ENCODE results near the gene FBXO38. TPM values are rescaled to one million over a fixed set of nuclear protein-coding genes. Genes with fewer than 3 reads are reported as not detected.

The FBXO38 gene
- total RNA-seq, 1 donor from 2014 or later: 64.6 TPM

DNA sequence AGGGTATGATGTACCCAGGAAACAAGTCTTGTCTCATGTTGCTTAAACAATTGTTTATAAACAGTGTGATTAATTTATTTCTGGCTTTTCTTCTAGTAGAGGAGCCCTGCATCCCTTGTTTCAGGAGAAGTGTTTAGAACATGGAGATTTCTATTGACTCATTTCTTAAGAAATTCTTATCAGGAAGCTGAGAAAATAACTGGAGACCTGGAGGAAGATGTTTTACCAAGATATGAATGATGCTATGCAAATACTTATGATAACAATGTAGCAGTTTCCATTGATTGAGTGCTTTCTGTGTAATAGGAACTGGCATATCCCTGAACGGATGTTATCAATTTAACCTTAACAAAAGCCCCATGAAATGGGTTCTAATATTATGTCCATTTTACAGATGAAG, 108.6 kb downstream of the FBXO38 start:
- Histone ChIP-seq H3K9ac (no peak overlapping the region), H3F3A (ENCODE audit: low read depth) (no peaks in the 10 kb centered on the region), H3K4me3 (no peak overlapping the region), H4K20me1 (ENCODE audit: low read depth) (no peaks in the 10 kb centered on the region), H3K4me2 (no peak overlapping the region), H2AFZ (replicated peaks) (no peak overlapping the region), H3K27me3 (peaks cover 33% of the 10 kb centered on the region), H3K27ac (no peak overlapping the region), H3K4me1 (no peaks in the 10 kb centered on the region), H3K79me2 (ENCODE audit: low read depth) (no peaks in the 10 kb centered on the region), H3K9me3 (ENCODE audit: low read depth) (no peaks in the 10 kb centered on the region), H3K36me3 (no peaks in the 10 kb centered on the region)
- TF ChIP-seq, protein P1, sequence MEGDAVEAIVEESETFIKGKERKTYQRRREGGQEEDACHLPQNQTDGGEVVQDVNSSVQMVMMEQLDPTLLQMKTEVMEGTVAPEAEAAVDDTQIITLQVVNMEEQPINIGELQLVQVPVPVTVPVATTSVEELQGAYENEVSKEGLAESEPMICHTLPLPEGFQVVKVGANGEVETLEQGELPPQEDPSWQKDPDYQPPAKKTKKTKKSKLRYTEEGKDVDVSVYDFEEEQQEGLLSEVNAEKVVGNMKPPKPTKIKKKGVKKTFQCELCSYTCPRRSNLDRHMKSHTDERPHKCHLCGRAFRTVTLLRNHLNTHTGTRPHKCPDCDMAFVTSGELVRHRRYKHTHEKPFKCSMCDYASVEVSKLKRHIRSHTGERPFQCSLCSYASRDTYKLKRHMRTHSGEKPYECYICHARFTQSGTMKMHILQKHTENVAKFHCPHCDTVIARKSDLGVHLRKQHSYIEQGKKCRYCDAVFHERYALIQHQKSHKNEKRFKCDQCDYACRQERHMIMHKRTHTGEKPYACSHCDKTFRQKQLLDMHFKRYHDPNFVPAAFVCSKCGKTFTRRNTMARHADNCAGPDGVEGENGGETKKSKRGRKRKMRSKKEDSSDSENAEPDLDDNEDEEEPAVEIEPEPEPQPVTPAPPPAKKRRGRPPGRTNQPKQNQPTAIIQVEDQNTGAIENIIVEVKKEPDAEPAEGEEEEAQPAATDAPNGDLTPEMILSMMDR (IDR thresholded peaks at IDR 0.05): no peak
- TF ChIP-seq EZH2phosphoT487 (IDR thresholded peaks at IDR 0.05) (no peak), EZH2 (IDR thresholded peaks at IDR 0.05) (no peak)
- Mint-ChIP-seq H3K9me3 (no peaks in the 10 kb centered on the region), H3K4me3 (no peak overlapping the region), H3K36me3 (no peaks in the 10 kb centered on the region), H3K4me1 (no peaks in the 10 kb centered on the region), H3K27ac (no peak overlapping the region), H3K27me3 (ENCODE audit: insufficient read depth, low read depth) (no peaks in the 10 kb centered on the region)
- DNase-seq (ENCODE audit: low spot score): no peak

Small RNAs within 50 kb of the gene (small RNA-seq; reads per million reads assigned to genes)
- gene RF00017: not detected

Other genes starting within 250 kb of the FBXO38 start
- not detected in 2 replicates for gene SPINK14, start 215.4 kb upstream of the FBXO38 start, total RNA-seq (ENCODE audit: low replicate concordance)
- gene SPINK6, start 180.9 kb upstream of the FBXO38 start, total RNA-seq (ENCODE audit: low replicate concordance): not detected in 2 replicates
- gene MARCOL, start 145.4 kb upstream of the FBXO38 start, total RNA-seq (ENCODE audit: low replicate concordance): not detected in 2 replicates
- not detected in 2 replicates for gene SPINK13, start 115.2 kb upstream of the FBXO38 start, total RNA-seq (ENCODE audit: low replicate concordance)
- gene SPINK7, start 71.5 kb upstream of the FBXO38 start, total RNA-seq (ENCODE audit: low replicate concordance): not detected in 2 replicates
- gene SPINK9, start 48.4 kb upstream of the FBXO38 start, total RNA-seq (ENCODE audit: low replicate concordance): not detected in 2 replicates